Neural cell (in vitro differentiated cells): ENCODE measurements around the gene PLCZ1.

Experiments
- CTCF ChIP-seq: fragments of 450-650 bp; IDR thresholded peaks from 2 replicates; pipeline ENCODE4 v1.5.1; 2014; ENCODE audit warnings: antibody characterized with exemption, mild to moderate bottlenecking, moderate library complexity; ENCODE audit not compliant: poor library complexity, severe bottlenecking
- EP300 ChIP-seq: fragments of 450-650 bp; conservative IDR thresholded peaks from 2 replicates; pipeline ENCODE4 v1.6.1; 2014; ENCODE audit warnings: antibody characterized with exemption, mild to moderate bottlenecking, moderate library complexity; ENCODE audit not compliant: poor library complexity, severe bottlenecking
- TAF1 ChIP-seq: IDR thresholded peaks from 2 replicates; pipeline ENCODE4 v1.6.1; 2012; ENCODE audit warnings: low read depth
- TF ChIP-seq, protein P1 (sequence below): IDR thresholded peaks from 2 replicates; pipeline ENCODE4 v1.6.1; 2012; ENCODE audit warnings: borderline replicate concordance

GRCh38 chr12:18754124-18754707, 16.4 kb upstream of the PLCZ1 start:
- TF ChIP-seq CTCF (no peak), EP300 (no peak), TAF1 (no peak)
- TF ChIP-seq, protein P1, sequence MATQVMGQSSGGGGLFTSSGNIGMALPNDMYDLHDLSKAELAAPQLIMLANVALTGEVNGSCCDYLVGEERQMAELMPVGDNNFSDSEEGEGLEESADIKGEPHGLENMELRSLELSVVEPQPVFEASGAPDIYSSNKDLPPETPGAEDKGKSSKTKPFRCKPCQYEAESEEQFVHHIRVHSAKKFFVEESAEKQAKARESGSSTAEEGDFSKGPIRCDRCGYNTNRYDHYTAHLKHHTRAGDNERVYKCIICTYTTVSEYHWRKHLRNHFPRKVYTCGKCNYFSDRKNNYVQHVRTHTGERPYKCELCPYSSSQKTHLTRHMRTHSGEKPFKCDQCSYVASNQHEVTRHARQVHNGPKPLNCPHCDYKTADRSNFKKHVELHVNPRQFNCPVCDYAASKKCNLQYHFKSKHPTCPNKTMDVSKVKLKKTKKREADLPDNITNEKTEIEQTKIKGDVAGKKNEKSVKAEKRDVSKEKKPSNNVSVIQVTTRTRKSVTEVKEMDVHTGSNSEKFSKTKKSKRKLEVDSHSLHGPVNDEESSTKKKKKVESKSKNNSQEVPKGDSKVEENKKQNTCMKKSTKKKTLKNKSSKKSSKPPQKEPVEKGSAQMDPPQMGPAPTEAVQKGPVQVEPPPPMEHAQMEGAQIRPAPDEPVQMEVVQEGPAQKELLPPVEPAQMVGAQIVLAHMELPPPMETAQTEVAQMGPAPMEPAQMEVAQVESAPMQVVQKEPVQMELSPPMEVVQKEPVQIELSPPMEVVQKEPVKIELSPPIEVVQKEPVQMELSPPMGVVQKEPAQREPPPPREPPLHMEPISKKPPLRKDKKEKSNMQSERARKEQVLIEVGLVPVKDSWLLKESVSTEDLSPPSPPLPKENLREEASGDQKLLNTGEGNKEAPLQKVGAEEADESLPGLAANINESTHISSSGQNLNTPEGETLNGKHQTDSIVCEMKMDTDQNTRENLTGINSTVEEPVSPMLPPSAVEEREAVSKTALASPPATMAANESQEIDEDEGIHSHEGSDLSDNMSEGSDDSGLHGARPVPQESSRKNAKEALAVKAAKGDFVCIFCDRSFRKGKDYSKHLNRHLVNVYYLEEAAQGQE, result no peak
